ENCODE results near the gene C5orf63. TPM values are rescaled to one million over a fixed set of nuclear protein-coding genes. Genes with fewer than 3 reads are reported as not detected.
"Not testable (repeated sequence)": the region's sequence is repeated elsewhere in the genome, so short reads cannot be mapped to it uniquely, and the experiment has no call there.

Gene C5orf63
- total and polyA plus RNA-seq, 12 donors, result 1.6 to 11.4 (median 4.5) TPM; not detected in 1

DNA sequence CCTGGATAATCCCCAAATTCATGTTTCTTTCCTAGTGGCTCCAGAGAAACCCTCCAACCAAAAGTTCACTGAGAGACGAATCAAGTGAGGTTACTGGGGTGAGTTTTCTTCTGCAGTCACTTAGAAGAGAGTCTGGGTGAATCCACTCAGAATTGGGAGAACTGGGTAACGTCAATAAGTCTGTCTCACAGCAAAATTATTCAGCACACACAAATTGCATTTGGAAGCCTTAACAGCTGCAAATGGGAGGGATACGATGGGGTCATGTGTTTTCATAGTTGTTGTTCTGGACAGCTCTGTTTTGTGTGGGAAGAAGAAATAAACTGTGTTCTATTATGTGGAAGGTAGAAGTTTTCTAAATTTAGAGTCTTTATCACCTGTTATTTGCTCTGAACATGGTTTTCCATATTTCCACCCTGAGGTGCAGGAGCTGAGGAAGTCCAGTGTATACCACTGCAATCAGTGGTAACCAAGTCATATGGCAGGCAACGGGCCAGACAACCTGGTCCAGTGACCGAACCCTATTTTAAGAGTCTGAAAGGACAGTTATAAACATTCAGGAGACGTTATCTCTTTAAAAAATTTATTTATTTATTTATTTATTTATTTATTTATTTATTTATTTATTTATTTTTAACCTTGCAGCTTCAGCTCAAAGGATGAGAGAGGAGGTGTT is 64.9 kb downstream of the C5orf63 start:
- Histone ChIP-seq H3K27ac (no peak overlapping the region), H3K4me3 (no peak overlapping the region), H3K4me1 (replicated peaks in 1 of 2) (peaks cover 0 to 4% of the 10 kb centered on the region in 2 donors), H3K36me3 (replicated peaks in 1 of 2) (no peaks in the 10 kb centered on the region), H3K27me3 (no peaks in the 10 kb centered on the region), H3K9me3 (replicated peaks in 1 of 3) (no peaks in the 10 kb centered on the region)
- no peak for DNase-seq
- TF ChIP-seq, protein P1, sequence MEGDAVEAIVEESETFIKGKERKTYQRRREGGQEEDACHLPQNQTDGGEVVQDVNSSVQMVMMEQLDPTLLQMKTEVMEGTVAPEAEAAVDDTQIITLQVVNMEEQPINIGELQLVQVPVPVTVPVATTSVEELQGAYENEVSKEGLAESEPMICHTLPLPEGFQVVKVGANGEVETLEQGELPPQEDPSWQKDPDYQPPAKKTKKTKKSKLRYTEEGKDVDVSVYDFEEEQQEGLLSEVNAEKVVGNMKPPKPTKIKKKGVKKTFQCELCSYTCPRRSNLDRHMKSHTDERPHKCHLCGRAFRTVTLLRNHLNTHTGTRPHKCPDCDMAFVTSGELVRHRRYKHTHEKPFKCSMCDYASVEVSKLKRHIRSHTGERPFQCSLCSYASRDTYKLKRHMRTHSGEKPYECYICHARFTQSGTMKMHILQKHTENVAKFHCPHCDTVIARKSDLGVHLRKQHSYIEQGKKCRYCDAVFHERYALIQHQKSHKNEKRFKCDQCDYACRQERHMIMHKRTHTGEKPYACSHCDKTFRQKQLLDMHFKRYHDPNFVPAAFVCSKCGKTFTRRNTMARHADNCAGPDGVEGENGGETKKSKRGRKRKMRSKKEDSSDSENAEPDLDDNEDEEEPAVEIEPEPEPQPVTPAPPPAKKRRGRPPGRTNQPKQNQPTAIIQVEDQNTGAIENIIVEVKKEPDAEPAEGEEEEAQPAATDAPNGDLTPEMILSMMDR (IDR thresholded peaks at IDR 0.05), result no peak
- no peak for TF ChIP-seq POLR2A (IDR thresholded peaks at IDR 0.05)
- intact Hi-C loops (cut with DNase I), result no loop called here
- 82 to 92% (median 86%) methylated on average over 6 of the region's 6 CpGs for WGBS, 4 donors

DNA sequence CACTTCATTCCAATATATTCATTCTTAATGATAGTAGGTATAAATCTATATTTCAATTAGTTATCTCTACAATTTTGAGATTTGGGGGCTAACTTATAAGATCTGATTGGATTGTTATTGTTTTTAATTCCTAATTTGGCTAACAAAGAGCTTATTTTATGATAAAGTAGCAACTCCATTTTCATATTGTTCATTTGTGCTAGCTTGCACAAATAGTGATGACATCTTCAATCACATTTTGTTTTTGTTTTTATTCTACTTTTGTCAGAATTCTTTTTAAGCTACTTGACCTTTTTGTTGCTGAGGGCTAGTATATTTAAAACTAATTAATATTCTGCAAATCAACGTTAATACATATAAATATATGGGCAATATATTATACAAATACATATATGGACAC is 65.8 kb downstream of the C5orf63 start:
- H3K27ac ChIP-seq, result no peak overlapping the region
- DNase-seq, result no peak
- WGBS, 4 donors, result 80 to 95% (median 87%) methylated on average over 1 of the region's 1 CpG
- H3K9me3 ChIP-seq (replicated peaks in 1 of 3), result no peaks in the 10 kb centered on the region
- no peak for TF ChIP-seq POLR2A (IDR thresholded peaks at IDR 0.05)
- TF ChIP-seq, protein P1 (IDR thresholded peaks at IDR 0.05), result no peak
- H3K4me1 ChIP-seq (replicated peaks in 1 of 2), result peaks cover 3 to 4% of the 10 kb centered on the region in 2 donors
- H3K4me3 ChIP-seq, result no peak overlapping the region
- intact Hi-C loops (cut with DNase I), result no loop called here
- H3K36me3 ChIP-seq (replicated peaks in 1 of 2), result no peaks in the 10 kb centered on the region
- no peaks in the 10 kb centered on the region for H3K27me3 ChIP-seq

DNA sequence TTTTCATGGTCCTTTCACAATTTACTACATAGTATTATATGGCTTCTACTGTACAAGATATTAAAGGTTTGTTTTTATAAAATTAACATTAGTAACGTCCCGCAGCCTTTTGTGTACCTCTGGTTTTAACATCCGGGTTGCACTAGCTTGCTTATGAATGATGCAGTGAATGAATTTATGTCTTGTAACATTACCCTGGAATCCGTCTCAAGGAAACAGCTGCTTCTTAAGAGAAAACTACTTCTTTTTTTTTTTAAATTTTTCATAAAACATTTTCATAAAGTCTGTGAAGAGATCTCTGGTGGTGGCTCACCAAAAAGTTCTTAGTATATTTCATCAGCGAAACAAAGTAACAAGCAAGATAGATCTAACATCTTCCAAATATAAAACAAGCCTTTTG is 66.6 kb downstream of the C5orf63 start:
- no peaks in the 10 kb centered on the region for H3K36me3 ChIP-seq (replicated peaks in 1 of 2)
- no peak overlapping the region for H3K27ac ChIP-seq
- no peak for DNase-seq
- H3K9me3 ChIP-seq (replicated peaks in 1 of 3), result no peaks in the 10 kb centered on the region
- H3K27me3 ChIP-seq, result no peaks in the 10 kb centered on the region
- no peak for TF ChIP-seq POLR2A (IDR thresholded peaks at IDR 0.05)
- TF ChIP-seq, protein P1 (IDR thresholded peaks at IDR 0.05), result no peak
- H3K4me3 ChIP-seq, result no peak overlapping the region
- WGBS, 4 donors, result 44 to 61% (median 56%) methylated on average over 5 of the region's 5 CpGs
- intact Hi-C loops (cut with DNase I), result no loop called here
- peaks cover 4 to 11% of the 10 kb centered on the region in 2 donors for H3K4me1 ChIP-seq (replicated peaks in 1 of 2)

DNA sequence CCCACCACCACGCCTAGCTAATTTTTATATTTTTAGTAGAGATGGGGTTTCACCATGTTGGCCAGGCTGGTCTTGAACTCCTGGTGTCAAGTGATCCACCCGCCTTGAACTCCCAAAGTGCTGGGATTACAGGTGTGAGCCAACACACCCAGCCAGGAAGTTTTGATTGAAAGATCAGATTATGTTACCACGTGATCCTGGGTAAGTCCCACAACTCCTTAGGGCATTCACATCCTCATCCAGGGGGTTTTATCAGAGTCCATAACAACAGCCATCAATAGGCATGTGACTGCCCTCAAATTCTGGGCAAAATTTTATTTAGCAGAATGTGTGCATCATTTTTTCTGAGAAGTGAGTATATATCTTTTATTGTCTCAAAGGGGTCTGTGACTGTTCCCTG is 68.0 kb downstream of the C5orf63 start:
- intact Hi-C loops (cut with DNase I); H3K36me3 ChIP-seq (replicated peaks in 1 of 2); DNase-seq; H3K4me3 ChIP-seq; H3K9me3 ChIP-seq (replicated peaks in 1 of 3); H3K27ac ChIP-seq; H3K27me3 ChIP-seq: not testable (repeated sequence)
- WGBS, 4 donors, result 88 to 95% (median 92%) methylated on average over 3 of the region's 3 CpGs
- H3K4me1 ChIP-seq (replicated peaks in 1 of 2), result peaks cover 4 to 18% of the 10 kb centered on the region in 2 donors

DNA sequence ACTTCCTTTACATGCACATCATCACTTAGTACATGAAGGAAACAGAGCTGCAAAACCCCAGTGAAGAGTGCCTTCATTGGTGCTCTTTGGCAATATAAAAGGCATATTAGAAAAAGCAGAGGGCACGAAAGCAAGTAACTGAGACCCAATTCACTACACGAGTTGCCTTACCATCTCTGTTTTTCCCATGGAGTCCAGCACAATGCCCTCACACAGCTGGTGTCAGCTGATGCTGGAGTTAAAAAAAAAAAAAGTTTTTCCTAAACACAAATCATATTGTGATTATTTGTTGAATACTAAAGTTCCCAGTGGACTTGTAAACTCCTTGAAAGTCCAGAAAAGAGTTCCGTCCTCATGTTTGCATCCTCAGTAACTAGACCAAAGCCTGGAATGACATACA is 68.6 kb downstream of the C5orf63 start:
- no peaks in the 10 kb centered on the region for H3K36me3 ChIP-seq (replicated peaks in 1 of 2)
- no peak overlapping the region for H3K4me3 ChIP-seq
- no peak for DNase-seq
- intact Hi-C loops (cut with DNase I), result no loop called here
- TF ChIP-seq, protein P1 (IDR thresholded peaks at IDR 0.05), result no peak
- TF ChIP-seq POLR2A (IDR thresholded peaks at IDR 0.05), result no peak
- no peak overlapping the region for H3K27ac ChIP-seq
- no peaks in the 10 kb centered on the region for H3K9me3 ChIP-seq (replicated peaks in 1 of 3)
- no peaks in the 10 kb centered on the region for H3K27me3 ChIP-seq
- peaks cover 4 to 18% of the 10 kb centered on the region in 2 donors for H3K4me1 ChIP-seq (replicated peaks in 1 of 2)
- 87 to 97% (median 92%) methylated on average over 3 of the region's 3 CpGs for WGBS, 4 donors

All from adrenal gland (tissue), 12 donors.